GM12878 (cell line): Measurements from ENCODE around the gene ZNF148. TPM values are rescaled to one million over a fixed set of nuclear protein-coding genes. Genes with fewer than 3 reads are reported as not detected.

Experiments
- HDGF ChIP-seq: fragments of 450-650 bp; IDR thresholded peaks from 2 replicates; pipeline ENCODE4 v1.6.1; 2016; ENCODE audit warnings: antibody characterized with exemption
- IRF5 ChIP-seq: fragments of 450-650 bp; IDR thresholded peaks from 2 replicates; pipeline ENCODE4 v1.6.1; 2017; ENCODE audit warnings: borderline replicate concordance
- LARP7 ChIP-seq: fragments of 450-650 bp; IDR thresholded peaks from 2 replicates; pipeline ENCODE4 v1.6.1; 2017; ENCODE audit warnings: mild to moderate bottlenecking
- RB1 ChIP-seq: fragments of 450-650 bp; formaldehyde crosslinking; IDR thresholded peaks from 2 replicates; pipeline ENCODE4 v1.6.1; 2017; ENCODE audit warnings: mild to moderate bottlenecking, borderline replicate concordance
- SREBF2 ChIP-seq: IDR thresholded peaks from 2 replicates; pipeline ENCODE4 v1.6.1; 2012; ENCODE audit warnings: mild to moderate bottlenecking, low read length
- SRF ChIP-seq, 2 experiments: IDR thresholded peaks; 2 replicates each; pipeline ENCODE4 v1.6.1; 2011; ENCODE audit warnings: low read depth in 2 of 2, low read length in 2 of 2, mild to moderate bottlenecking in 1 of 2, moderate library complexity in 1 of 2
- polyA plus RNA-seq, 11 experiments: library from polyadenylated mRNA; depleted of rRNA in 4 of 11; unstranded in 6 of 11; stranded (reverse) in 5 of 11; fragments of >200 nt; fragmentation: Nextera tagmentation in 4 of 11; fragmentation: Illumina TruSeq in 1 of 11; extraction: Ambion mirVana in 4 of 11; extraction: Trizol in 1 of 11; gene quantifications; 1 replicate in 1 of 11; 2 replicates in 10 of 11; pipeline versions ENCODE4 v1.2.1 to v1.2.3, GENCODE V29; 2011 to 2016; ENCODE audit warnings: inconsistent platforms in 2 of 11, missing spikeins in 2 of 11, low read depth in 1 of 11
- small RNA-seq: library from RNA; depleted of rRNA; stranded (forward); fragments of <200 nt; gene quantifications from one replicate; pipeline ENCODE3, GENCODE V24; 2014
- total RNA-seq, 4 experiments: library from RNA; depleted of rRNA in 3 of 4; stranded (reverse); fragments of >200 nt in 3 of 4; fragmentation: Illumina TruSeq in 1 of 4; extraction: Trizol in 1 of 4; gene quantifications; 2 replicates each; pipeline versions ENCODE4 v1.2.1 to v1.2.3, GENCODE V29; 2013 to 2021

ZNF148 gene
- total and polyA plus RNA-seq, 10 of the 15 experiments (the other 5 are each of a cell fraction or from before 2014, with no cell fraction given): 8.6 to 40.4 (median 26.7) TPM

- TF ChIP-seq IRF5: no peak
- TF ChIP-seq RB1: no peak
- no peak for TF ChIP-seq LARP7
- TF ChIP-seq SREBF2: no peak
- TF ChIP-seq HDGF: no peak
- no peak for TF ChIP-seq SRF (IDR thresholded peaks at IDR 0.05; ENCODE audit: low read depth in 2 of 2, low read length in 2 of 2)
Measured at GRCh38 chr3:125177746-125178145, 197.4 kb downstream of the ZNF148 start (continued).

Small RNA genes within 50 kb of the gene (small RNA-seq; reads per million reads assigned to genes)
- not detected for gene RNU6-232P

Other genes starting within 250 kb of the ZNF148 start
- gene SLC12A8, start 162.6 kb downstream of the ZNF148 start, total RNA-seq (2014; rRNA removed): 61.1 and 71.6 TPM in 2 replicates
- gene SLC12A8, start 162.6 kb downstream of the ZNF148 start, total RNA-seq (2014; rRNA removed; fragmentation: Illumina TruSeq; extraction: Trizol): 51.1 and 54.0 TPM in 2 replicates
- 58.3 and 61.4 TPM in 2 replicates for gene SLC12A8, start 162.6 kb downstream of the ZNF148 start, total RNA-seq (2021)
- 0.97 and 2.5 TPM in 2 replicates for gene SLC12A8, start 162.6 kb downstream of the ZNF148 start, polyA plus RNA-seq (2011; rRNA removed)
- 59.1 and 62.6 TPM in 2 replicates for gene SLC12A8, start 162.6 kb downstream of the ZNF148 start, polyA plus RNA-seq (2014; fragmentation: Illumina TruSeq; extraction: Trizol)
- 10 to 100 TPM; 39.8 to 46.1 TPM for gene SLC12A8, start 162.6 kb downstream of the ZNF148 start, polyA plus RNA-seq (2014; fragmentation: Nextera tagmentation; extraction: Ambion mirVana)
- gene SLC12A8, start 162.6 kb downstream of the ZNF148 start, polyA plus RNA-seq (2014; rRNA removed): 65.8 and 70.5 TPM in 2 replicates
- 10 to 100 TPM; 40.4 to 44.2 TPM for gene SLC12A8, start 162.6 kb downstream of the ZNF148 start, polyA plus RNA-seq (2016; fragmentation: Nextera tagmentation; extraction: Ambion mirVana)
- 49.0 and 62.2 TPM in 2 replicates for gene SNX4, start 144.9 kb upstream of the ZNF148 start, total RNA-seq (2014; rRNA removed)
- 69.5 and 75.0 TPM in 2 replicates for gene SNX4, start 144.9 kb upstream of the ZNF148 start, total RNA-seq (2014; rRNA removed; fragmentation: Illumina TruSeq; extraction: Trizol)
- 67.1 and 68.2 TPM in 2 replicates for gene SNX4, start 144.9 kb upstream of the ZNF148 start, total RNA-seq (2021)
- 57.6 and 92.4 TPM in 2 replicates for gene SNX4, start 144.9 kb upstream of the ZNF148 start, polyA plus RNA-seq (2011; rRNA removed)
- gene SNX4, start 144.9 kb upstream of the ZNF148 start, polyA plus RNA-seq (2014; fragmentation: Illumina TruSeq; extraction: Trizol): 63.4 and 83.0 TPM in 2 replicates
- 10 to 100 TPM; 33.4 to 42.0 TPM for gene SNX4, start 144.9 kb upstream of the ZNF148 start, polyA plus RNA-seq (2014; fragmentation: Nextera tagmentation; extraction: Ambion mirVana)
- 43.2 and 51.1 TPM in 2 replicates for gene SNX4, start 144.9 kb upstream of the ZNF148 start, polyA plus RNA-seq (2014; rRNA removed)
- 10 to 100 TPM; 90.5 to 94.5 TPM for gene SNX4, start 144.9 kb upstream of the ZNF148 start, polyA plus RNA-seq (2016; fragmentation: Nextera tagmentation; extraction: Ambion mirVana)
- gene OSBPL11, start 220.2 kb upstream of the ZNF148 start, total RNA-seq (2014; rRNA removed): 11.3 and 13.6 TPM in 2 replicates
- gene OSBPL11, start 220.2 kb upstream of the ZNF148 start, total RNA-seq (2014; rRNA removed; fragmentation: Illumina TruSeq; extraction: Trizol): 13.6 and 13.8 TPM in 2 replicates
- gene OSBPL11, start 220.2 kb upstream of the ZNF148 start, total RNA-seq (2021): 15.2 and 15.8 TPM in 2 replicates
- gene OSBPL11, start 220.2 kb upstream of the ZNF148 start, polyA plus RNA-seq (2011; rRNA removed): 10.6 and 13.2 TPM in 2 replicates
- 19.0 and 22.5 TPM in 2 replicates for gene OSBPL11, start 220.2 kb upstream of the ZNF148 start, polyA plus RNA-seq (2014; fragmentation: Illumina TruSeq; extraction: Trizol)
- 10 to 100 TPM in 1 of 2 experiments, 1 to 10 TPM in 1; 9.6 to 11.7 TPM for gene OSBPL11, start 220.2 kb upstream of the ZNF148 start, polyA plus RNA-seq (2014; fragmentation: Nextera tagmentation; extraction: Ambion mirVana)
- gene OSBPL11, start 220.2 kb upstream of the ZNF148 start, polyA plus RNA-seq (2014; rRNA removed): 8.2 and 8.4 TPM in 2 replicates
- 10 to 100 TPM; 13.6 to 13.9 TPM for gene OSBPL11, start 220.2 kb upstream of the ZNF148 start, polyA plus RNA-seq (2016; fragmentation: Nextera tagmentation; extraction: Ambion mirVana)